Measurements from ENCODE around the gene MOSPD2.
A peak's percentile ranks its signal among the peaks of the same experiment; 100 is the strongest.

MOSPD2 gene

GRCh38 chrX:14899607-14900006, 26.4 kb downstream of the MOSPD2 start:
- Histone ChIP-seq H2BK5ac (ENCODE audit: low read depth, low read length, poor library complexity, severe bottlenecking) (no peak overlapping the region), H3K18ac (ENCODE audit: low read depth in 1 of 2, low read length in 2 of 2) (no peak overlapping the region), H3K27me3 (ENCODE audit: control insufficient read depth in 1 of 2, insufficient read depth in 1 of 2, low read length in 2 of 2) (no peaks in the 10 kb centered on the region), H2AFZ (ENCODE audit: low read depth, low read length) (no peak overlapping the region), H2BK120ac (ENCODE audit: low read depth, low read length) (no peak overlapping the region), H4K8ac (ENCODE audit: low read length) (no peak overlapping the region), H3K27ac (ENCODE audit: low read length, poor library complexity, severe bottlenecking) (no peak overlapping the region), H4K91ac (ENCODE audit: low read length) (no peak overlapping the region), H3K4me3 (ENCODE audit: insufficient read depth in 1 of 2, low read depth in 1 of 2, low read length in 2 of 2) (no peak overlapping the region), H2AK5ac (ENCODE audit: low read length, severe bottlenecking) (no peak overlapping the region), H2BK15ac (ENCODE audit: low read depth, poor library complexity, severe bottlenecking) (no peak overlapping the region), H3K23ac (ENCODE audit: low read length in 2 of 2) (no peak overlapping the region), H3K79me1 (replicated peaks; ENCODE audit: low read length, poor library complexity, severe bottlenecking) (no peaks in the 10 kb centered on the region), H3K4me2 (ENCODE audit: low read length, poor library complexity, severe bottlenecking) (no peak overlapping the region), H3K14ac (ENCODE audit: low read length in 2 of 2) (no peak overlapping the region), H2BK12ac (ENCODE audit: low read length in 2 of 2) (no peak overlapping the region), H3K36me3 (ENCODE audit: control insufficient read depth in 1 of 2, insufficient read depth in 2 of 2, low read depth in 1 of 2, low read length in 2 of 2) (peaks cover 0 to 27% of the 10 kb centered on the region in 2 experiments), H3K4ac (ENCODE audit: low read depth in 1 of 2, low read length in 2 of 2) (no peak overlapping the region), H3K4me1 (ENCODE audit: control insufficient read depth, insufficient read depth, low read depth, low read length) (no peaks in the 10 kb centered on the region), H3K9me3 (ENCODE audit: control insufficient read depth, low read length) (no peaks in the 10 kb centered on the region), H3K9ac (ENCODE audit: low read length) (peak overlapping the region; percentile 32)
- peak; percentile 73 for DNase-seq

GRCh38 chrX:14902537-14902936, 29.3 kb downstream of the MOSPD2 start:
- no peak overlapping the region for H3K9ac ChIP-seq (ENCODE audit: low read length)
- H3K23ac ChIP-seq (ENCODE audit: low read length in 2 of 2) = no peak overlapping the region
- no peak overlapping the region for H2AFZ ChIP-seq (ENCODE audit: low read depth, low read length)
- no peak overlapping the region for H2BK5ac ChIP-seq (ENCODE audit: low read depth, low read length, poor library complexity, severe bottlenecking)
- no peak overlapping the region for H3K27ac ChIP-seq (ENCODE audit: low read length, poor library complexity, severe bottlenecking)
- H4K91ac ChIP-seq (ENCODE audit: low read length) = no peak overlapping the region
- no peak overlapping the region for H2BK120ac ChIP-seq (ENCODE audit: low read depth, low read length)
- H4K8ac ChIP-seq (ENCODE audit: low read length) = no peak overlapping the region
- H3K27me3 ChIP-seq (ENCODE audit: control insufficient read depth in 1 of 2, insufficient read depth in 1 of 2, low read length in 2 of 2) = no peaks in the 10 kb centered on the region
- H3K4ac ChIP-seq (ENCODE audit: low read depth in 1 of 2, low read length in 2 of 2) = no peak overlapping the region
- H3K14ac ChIP-seq (ENCODE audit: low read length in 2 of 2) = no peak overlapping the region
- no peak for DNase-seq
- no peak overlapping the region for H2BK15ac ChIP-seq (ENCODE audit: low read depth, poor library complexity, severe bottlenecking)
- H2BK12ac ChIP-seq (ENCODE audit: low read length in 2 of 2) = no peak overlapping the region
- no peaks in the 10 kb centered on the region for H3K79me1 ChIP-seq (replicated peaks; ENCODE audit: low read length, poor library complexity, severe bottlenecking)
- no peaks in the 10 kb centered on the region for H3K4me1 ChIP-seq (ENCODE audit: control insufficient read depth, insufficient read depth, low read depth, low read length)
- H3K4me3 ChIP-seq (ENCODE audit: insufficient read depth in 1 of 2, low read depth in 1 of 2, low read length in 2 of 2) = no peak overlapping the region
- H3K4me2 ChIP-seq (ENCODE audit: low read length, poor library complexity, severe bottlenecking) = no peak overlapping the region
- H2AK5ac ChIP-seq (ENCODE audit: low read length, severe bottlenecking) = no peak overlapping the region
- H3K9me3 ChIP-seq (ENCODE audit: control insufficient read depth, low read length) = no peaks in the 10 kb centered on the region
- H3K36me3 ChIP-seq (ENCODE audit: control insufficient read depth in 1 of 2, insufficient read depth in 2 of 2, low read depth in 1 of 2, low read length in 2 of 2) = peaks cover 0 to 23% of the 10 kb centered on the region in 2 experiments
- no peak overlapping the region for H3K18ac ChIP-seq (ENCODE audit: low read depth in 1 of 2, low read length in 2 of 2)

GRCh38 chrX:14903891-14904290, 30.7 kb downstream of the MOSPD2 start:
- H3K79me1 ChIP-seq (replicated peaks; ENCODE audit: low read length, poor library complexity, severe bottlenecking) = no peaks in the 10 kb centered on the region
- no peak overlapping the region for H2BK12ac ChIP-seq (ENCODE audit: low read length in 2 of 2)
- no CpG with 5 or more reads among the region's 2 CpGs for WGBS
- no peak overlapping the region for H3K9ac ChIP-seq (ENCODE audit: low read length)
- H2AK5ac ChIP-seq (ENCODE audit: low read length, severe bottlenecking) = no peak overlapping the region
- no peak overlapping the region for H3K27ac ChIP-seq (ENCODE audit: low read length, poor library complexity, severe bottlenecking)
- H3K36me3 ChIP-seq (ENCODE audit: control insufficient read depth in 1 of 2, insufficient read depth in 2 of 2, low read depth in 1 of 2, low read length in 2 of 2) = peaks cover 0 to 23% of the 10 kb centered on the region in 2 experiments
- no peaks in the 10 kb centered on the region for H3K27me3 ChIP-seq (ENCODE audit: control insufficient read depth in 1 of 2, insufficient read depth in 1 of 2, low read length in 2 of 2)
- H3K4me3 ChIP-seq (ENCODE audit: insufficient read depth in 1 of 2, low read depth in 1 of 2, low read length in 2 of 2) = no peak overlapping the region
- no peak overlapping the region for H3K14ac ChIP-seq (ENCODE audit: low read length in 2 of 2)
- H4K91ac ChIP-seq (ENCODE audit: low read length) = no peak overlapping the region
- H3K18ac ChIP-seq (ENCODE audit: low read depth in 1 of 2, low read length in 2 of 2) = no peak overlapping the region
- H4K8ac ChIP-seq (ENCODE audit: low read length) = no peak overlapping the region
- no peak overlapping the region for H2AFZ ChIP-seq (ENCODE audit: low read depth, low read length)
- no peak overlapping the region for H2BK15ac ChIP-seq (ENCODE audit: low read depth, poor library complexity, severe bottlenecking)
- H2BK5ac ChIP-seq (ENCODE audit: low read depth, low read length, poor library complexity, severe bottlenecking) = no peak overlapping the region
- no peak overlapping the region for H2BK120ac ChIP-seq (ENCODE audit: low read depth, low read length)
- H3K23ac ChIP-seq (ENCODE audit: low read length in 2 of 2) = no peak overlapping the region
- H3K4me1 ChIP-seq (ENCODE audit: control insufficient read depth, insufficient read depth, low read depth, low read length) = no peaks in the 10 kb centered on the region
- no peaks in the 10 kb centered on the region for H3K9me3 ChIP-seq (ENCODE audit: control insufficient read depth, low read length)
- DNase-seq = no peak
- H3K4me2 ChIP-seq (ENCODE audit: low read length, poor library complexity, severe bottlenecking) = no peak overlapping the region
- H3K4ac ChIP-seq (ENCODE audit: low read depth in 1 of 2, low read length in 2 of 2) = no peak overlapping the region

GRCh38 chrX:14913241-14913640, 40.0 kb downstream of the MOSPD2 start:
- Histone ChIP-seq H3K9me3 (ENCODE audit: control insufficient read depth, low read length) (no peaks in the 10 kb centered on the region), H3K79me1 (replicated peaks; ENCODE audit: low read length, poor library complexity, severe bottlenecking) (peaks cover 2% of the 10 kb centered on the region), H3K4ac (ENCODE audit: low read depth in 1 of 2, low read length in 2 of 2) (no peak overlapping the region), H3K14ac (ENCODE audit: low read length in 2 of 2) (no peak overlapping the region), H3K18ac (ENCODE audit: low read depth in 1 of 2, low read length in 2 of 2) (no peak overlapping the region), H3K27ac (ENCODE audit: low read length, poor library complexity, severe bottlenecking) (no peak overlapping the region), H3K4me2 (ENCODE audit: low read length, poor library complexity, severe bottlenecking) (no peak overlapping the region), H3K4me1 (ENCODE audit: control insufficient read depth, insufficient read depth, low read depth, low read length) (peaks cover 2% of the 10 kb centered on the region), H2AFZ (ENCODE audit: low read depth, low read length) (no peak overlapping the region), H3K23ac (ENCODE audit: low read length in 2 of 2) (no peak overlapping the region), H3K27me3 (ENCODE audit: control insufficient read depth in 1 of 2, insufficient read depth in 1 of 2, low read length in 2 of 2) (no peaks in the 10 kb centered on the region), H2BK12ac (ENCODE audit: low read length in 2 of 2) (no peak overlapping the region), H3K36me3 (ENCODE audit: control insufficient read depth in 1 of 2, insufficient read depth in 2 of 2, low read depth in 1 of 2, low read length in 2 of 2) (peaks cover 0 to 54% of the 10 kb centered on the region in 2 experiments), H2BK15ac (ENCODE audit: low read depth, poor library complexity, severe bottlenecking) (no peak overlapping the region), H4K8ac (ENCODE audit: low read length) (no peak overlapping the region), H3K4me3 (ENCODE audit: insufficient read depth in 1 of 2, low read depth in 1 of 2, low read length in 2 of 2) (no peak overlapping the region), H2AK5ac (ENCODE audit: low read length, severe bottlenecking) (no peak overlapping the region), H3K9ac (ENCODE audit: low read length) (no peak overlapping the region), H2BK5ac (ENCODE audit: low read depth, low read length, poor library complexity, severe bottlenecking) (no peak overlapping the region), H4K91ac (ENCODE audit: low read length) (no peak overlapping the region), H2BK120ac (ENCODE audit: low read depth, low read length) (no peak overlapping the region)
- no CpG with 5 or more reads among the region's 2 CpGs for WGBS
- DNase-seq = no peak

Measured in mesenchymal stem cell (in vitro differentiated cells and primary cell).